Activated naive CD8-positive, alpha-beta T cell treated with anti-CD3 and anti-CD28 coated beads, Interleukin-2, amount 10 ng/mL, durations not matched to agents 7 days and 5 days (primary cell): ENCODE measurements around the gene HHLA2. TPM values are rescaled to one million over a fixed set of nuclear protein-coding genes. Genes with fewer than 3 reads are reported as not detected.
A peak's percentile ranks its signal among the peaks of the same experiment; 100 is the strongest.

Experiments
- ATAC-seq: fragments of 150-1000 bp; cut with Tn5 transposase; one replicate; pipeline ENCODE4 v1.10.0; 2021; ENCODE audit warnings: low read depth, moderate library complexity
- POLR2A ChIA-PET: fragments of 350-600 bp; sonication (Branson Sonifier 250); formaldehyde crosslinking; loops from one replicate; lab custom pipeline; 2021; ENCODE audit warnings: antibody characterized with exemption; lab: Charles Lee
- DNase-seq: peaks from one replicate; pipeline ENCODE4 v3.0.0; 2021
- H3K27ac Mint-ChIP-seq: one replicate; pipeline ENCODE4 v1.8.0; 2022; ENCODE audit warnings: mild to moderate bottlenecking, mixed read lengths
- H3K27me3 Mint-ChIP-seq: one replicate; pipeline ENCODE4 v1.8.0; 2022; ENCODE audit warnings: mild to moderate bottlenecking, moderate library complexity, mixed read lengths
- H3K36me3 Mint-ChIP-seq: one replicate; pipeline ENCODE4 v1.8.0; 2021; ENCODE audit warnings: mild to moderate bottlenecking, mixed read lengths
- H3K4me1 Mint-ChIP-seq: one replicate; pipeline ENCODE4 v1.8.0; 2021; ENCODE audit warnings: mixed read lengths
- H3K4me3 Mint-ChIP-seq: one replicate; pipeline ENCODE4 v1.8.0; 2022; ENCODE audit warnings: mild to moderate bottlenecking, moderate library complexity, mixed read lengths
- H3K9me3 Mint-ChIP-seq: one replicate; pipeline ENCODE4 v1.8.0; 2021; ENCODE audit warnings: mixed read lengths
- total RNA-seq, 2 experiments: library from RNA; stranded (reverse); gene quantifications; one replicate each; pipeline ENCODE4 v1.2.3, GENCODE V29; 2021

Gene HHLA2
- total RNA-seq, 2 experiments from 2014 or later: 3.9 to 4.0 TPM

DNA sequence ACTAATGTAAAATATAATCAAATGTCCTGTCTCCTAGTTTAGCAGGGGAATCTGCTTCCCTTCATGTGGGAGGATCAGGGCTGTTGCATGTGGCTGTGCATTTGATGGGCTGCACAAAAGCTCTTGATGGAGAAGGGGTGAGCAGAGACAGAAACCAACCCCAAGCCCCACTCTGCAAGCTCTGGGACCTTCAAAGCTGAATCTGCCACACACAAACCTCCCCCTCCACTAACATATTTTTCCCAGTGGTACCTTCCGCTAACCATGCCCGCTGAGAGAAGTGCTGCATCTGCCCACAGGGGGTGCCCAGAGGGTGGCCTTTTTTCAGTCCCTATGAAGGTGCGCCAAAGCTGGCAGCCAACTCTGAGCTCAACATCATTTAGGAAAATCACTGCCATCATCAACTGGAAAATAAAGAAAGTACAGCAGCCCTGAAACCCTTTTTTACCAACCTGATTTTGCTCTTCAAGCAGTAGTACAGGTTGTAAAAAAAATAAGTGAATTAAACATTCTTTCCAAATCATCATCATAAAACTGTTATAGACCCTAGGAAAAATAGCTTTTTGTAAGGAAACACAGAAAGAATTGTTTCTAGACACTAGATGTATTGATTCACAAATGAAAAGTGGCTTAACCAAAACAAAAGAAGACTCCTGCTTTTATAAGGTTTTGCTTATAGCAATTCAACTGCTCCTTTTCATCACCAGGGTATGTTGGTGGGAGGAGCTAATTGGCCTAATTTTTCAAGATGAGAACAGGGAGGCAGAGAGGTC, 97.0 kb downstream of the HHLA2 start:
- H3K36me3 Mint-ChIP-seq: peaks cover 7% of the 10 kb centered on the region
- peaks cover 7% of the 10 kb centered on the region for H3K27me3 Mint-ChIP-seq
- DNase-seq (no peak), ATAC-seq (no peak)
- POLR2A ChIA-PET: no interaction called here
- no peak overlapping the region for H3K27ac Mint-ChIP-seq
- H3K4me1 Mint-ChIP-seq: peaks cover 11% of the 10 kb centered on the region
- no peaks in the 10 kb centered on the region for H3K9me3 Mint-ChIP-seq
- H3K4me3 Mint-ChIP-seq: no peak overlapping the region

DNA sequence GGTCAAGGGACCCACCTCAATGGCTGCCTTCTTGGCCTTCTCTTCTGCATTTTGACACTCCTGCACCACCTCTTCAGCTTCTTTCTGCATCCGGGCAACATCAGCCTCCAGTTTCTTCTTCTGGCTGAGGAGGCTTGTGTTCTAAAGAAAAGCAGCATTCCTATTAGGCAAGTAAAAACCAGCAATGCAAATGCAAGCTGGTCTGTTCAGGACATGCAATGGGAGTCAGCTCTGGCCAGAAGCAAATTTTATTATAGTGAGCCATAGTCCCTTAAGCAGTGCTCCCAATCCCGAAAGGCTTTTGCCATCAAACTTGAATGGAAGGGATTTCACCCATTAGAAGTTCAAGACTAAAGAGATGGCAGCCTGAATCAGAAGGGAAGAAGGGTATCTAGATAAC, 97.7 kb downstream of the HHLA2 start:
- peaks cover 7% of the 10 kb centered on the region for H3K36me3 Mint-ChIP-seq
- ATAC-seq (no peak), DNase-seq (no peak)
- no peak overlapping the region for H3K27ac Mint-ChIP-seq
- peaks cover 7% of the 10 kb centered on the region for H3K27me3 Mint-ChIP-seq
- POLR2A ChIA-PET: no interaction called here
- H3K9me3 Mint-ChIP-seq: no peaks in the 10 kb centered on the region
- no peak overlapping the region for H3K4me3 Mint-ChIP-seq
- H3K4me1 Mint-ChIP-seq: peaks cover 7% of the 10 kb centered on the region

DNA sequence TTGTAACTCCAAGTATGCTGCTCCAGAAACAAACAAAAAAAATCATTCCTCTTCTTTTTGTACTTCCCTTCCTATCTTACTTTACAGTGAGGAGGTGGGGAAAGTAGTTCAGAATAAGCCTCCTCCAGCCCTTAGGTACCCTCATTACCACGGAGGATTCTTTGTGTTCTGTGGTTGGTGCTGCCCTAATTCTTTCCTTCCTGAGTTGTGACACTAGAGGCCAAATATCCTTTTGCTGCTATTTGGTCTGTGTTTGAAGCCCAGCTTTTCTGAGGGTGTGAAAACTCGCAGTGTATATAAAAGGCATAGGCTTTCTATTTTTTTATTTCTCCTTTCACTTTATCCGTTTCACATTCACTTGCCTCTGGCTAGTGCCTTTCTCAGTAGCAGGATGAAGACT, 98.2 kb downstream of the HHLA2 start:
- H3K36me3 Mint-ChIP-seq: peaks cover 8% of the 10 kb centered on the region
- ATAC-seq (peak; percentile 67), DNase-seq (no peak)
- H3K4me1 Mint-ChIP-seq: peaks cover 6% of the 10 kb centered on the region
- peaks cover 1% of the 10 kb centered on the region for H3K9me3 Mint-ChIP-seq
- POLR2A ChIA-PET: no interaction called here
- no peak overlapping the region for H3K4me3 Mint-ChIP-seq
- H3K27ac Mint-ChIP-seq: no peak overlapping the region
- H3K27me3 Mint-ChIP-seq: peaks cover 7% of the 10 kb centered on the region

GRCh38 chr3:108396336-108396735, 100.0 kb downstream of the HHLA2 start:
- POLR2A ChIA-PET: no interaction called here
- no peak for DNase-seq
- Mint-ChIP-seq H3K27me3 (peaks cover 7% of the 10 kb centered on the region), H3K27ac (no peak overlapping the region), H3K4me3 (no peak overlapping the region), H3K36me3 (peaks cover 15% of the 10 kb centered on the region), H3K9me3 (peaks cover 7% of the 10 kb centered on the region), H3K4me1 (peaks cover 6% of the 10 kb centered on the region)
- ATAC-seq: no peak

DNA sequence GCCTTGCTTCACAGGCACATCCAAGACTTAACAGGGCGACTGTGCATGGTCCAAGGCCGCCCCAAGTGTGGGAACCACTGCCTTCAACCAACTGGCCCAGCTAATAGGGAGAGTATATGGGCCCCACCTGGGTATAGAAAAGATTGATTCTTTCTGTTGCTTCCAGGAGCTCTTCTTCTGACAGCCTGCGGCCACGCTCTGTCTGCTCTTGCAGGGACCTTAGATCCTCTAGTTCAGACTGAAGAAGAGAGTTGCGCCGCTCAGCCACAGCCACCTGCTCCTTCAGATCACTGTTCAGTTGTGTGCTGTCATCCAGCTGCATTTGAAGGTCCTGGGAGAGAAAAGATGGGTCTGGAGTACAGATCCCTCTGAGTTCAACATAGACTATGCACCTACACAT, 102.2 kb downstream of the HHLA2 start:
- H3K9me3 Mint-ChIP-seq: peaks cover 7% of the 10 kb centered on the region
- peaks cover 4% of the 10 kb centered on the region for H3K27me3 Mint-ChIP-seq
- peaks cover 8% of the 10 kb centered on the region for H3K36me3 Mint-ChIP-seq
- H3K4me1 Mint-ChIP-seq: peaks cover 6% of the 10 kb centered on the region
- H3K4me3 Mint-ChIP-seq: no peak overlapping the region
- DNase-seq (no peak), ATAC-seq (no peak)
- no peak overlapping the region for H3K27ac Mint-ChIP-seq
- POLR2A ChIA-PET: no interaction called here

- ATAC-seq (no peak), DNase-seq (no peak)
- Mint-ChIP-seq H3K27me3 (peaks cover 4% of the 10 kb centered on the region), H3K27ac (no peak overlapping the region), H3K36me3 (peaks cover 8% of the 10 kb centered on the region), H3K4me3 (no peak overlapping the region), H3K9me3 (peaks cover 7% of the 10 kb centered on the region), H3K4me1 (peaks cover 10% of the 10 kb centered on the region)
- POLR2A ChIA-PET: no interaction called here
Measured at GRCh38 chr3:108401836-108402235, 105.5 kb downstream of the HHLA2 start.

GRCh38 chr3:108403198-108403597, 106.8 kb downstream of the HHLA2 start:
- ATAC-seq: no peak
- Mint-ChIP-seq H3K4me1 (peaks cover 9% of the 10 kb centered on the region), H3K27me3 (no peaks in the 10 kb centered on the region), H3K27ac (no peak overlapping the region), H3K36me3 (peaks cover 8% of the 10 kb centered on the region), H3K9me3 (peaks cover 7% of the 10 kb centered on the region), H3K4me3 (no peak overlapping the region)
- no peak for DNase-seq
- POLR2A ChIA-PET: interaction anchor here (0.7 to 1.2 kb wide), 3 partner anchors 104 to 180 kb away, joined by 3 to 4 read pairs (median 3); no protein-coding TSS in a partner anchor

GRCh38 chr3:108403686-108404345, 107.5 kb downstream of the HHLA2 start:
- ATAC-seq (no peak), DNase-seq (no peak)
- Mint-ChIP-seq H3K36me3 (peaks cover 8% of the 10 kb centered on the region), H3K27me3 (no peaks in the 10 kb centered on the region), H3K9me3 (peaks cover 7% of the 10 kb centered on the region), H3K4me3 (no peak overlapping the region), H3K27ac (no peak overlapping the region), H3K4me1 (peaks cover 9% of the 10 kb centered on the region)
- POLR2A ChIA-PET: interaction anchor here (0.7 to 1.2 kb wide), 3 partner anchors 105 to 181 kb away, joined by 3 to 4 read pairs (median 3); no protein-coding TSS in a partner anchor

DNA sequence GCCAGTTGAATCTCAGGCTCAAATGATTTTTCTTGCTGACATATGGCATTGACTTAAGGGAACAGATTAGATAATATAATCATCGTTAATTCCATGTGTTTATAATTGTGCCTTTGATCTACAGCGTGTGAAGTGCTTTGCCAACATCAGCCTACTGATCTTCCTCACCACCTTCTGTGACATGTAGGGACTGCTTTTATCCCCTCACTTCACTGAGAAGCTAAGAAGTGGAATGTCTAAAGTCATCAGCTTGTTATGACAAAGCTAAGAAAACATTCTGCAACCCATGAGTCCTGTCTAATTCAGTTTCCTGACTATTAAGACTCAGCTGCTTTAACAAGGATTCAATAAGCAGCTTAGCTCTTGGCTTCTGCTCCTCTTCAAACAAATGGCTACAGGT, 108.0 kb downstream of the HHLA2 start:
- Mint-ChIP-seq H3K4me1 (peaks cover 9% of the 10 kb centered on the region), H3K4me3 (no peak overlapping the region), H3K27ac (no peak overlapping the region)

DNA sequence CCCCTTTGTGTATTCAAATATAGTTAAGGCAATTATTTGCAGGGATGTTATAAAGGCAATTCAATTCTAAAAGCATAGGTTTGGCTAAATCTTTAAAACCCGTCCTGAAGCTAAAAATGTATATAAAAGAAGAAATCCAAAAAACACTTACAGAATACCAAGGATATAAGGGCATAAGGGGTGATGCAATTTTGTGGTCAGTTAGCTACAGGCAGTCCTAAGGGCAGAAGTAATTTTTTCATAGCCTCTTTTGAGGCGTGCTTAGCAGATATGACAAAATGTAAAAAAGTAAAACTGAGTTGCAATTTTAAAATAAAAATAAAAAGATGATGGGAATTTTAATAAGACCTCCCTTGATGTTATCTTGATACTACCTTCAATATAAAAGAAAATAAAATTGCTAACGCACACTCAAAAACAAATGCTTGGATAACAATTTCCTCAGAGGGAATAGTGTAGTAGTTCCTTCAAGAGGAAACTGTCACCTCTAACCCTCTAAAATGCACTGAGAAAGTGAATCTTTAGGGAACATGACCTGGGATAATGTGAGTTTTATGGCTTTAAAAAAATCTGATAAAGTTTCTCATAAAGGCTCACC, 109.8 kb downstream of the HHLA2 start:
- POLR2A ChIA-PET: interaction anchor here (1.5 to 2.3 kb wide), 2 partner anchors 183 to 281 kb away, joined by 5 read pairs; partner anchors contain the start of gene IFT57
- H3K4me3 Mint-ChIP-seq: no peak overlapping the region

More for the DNA sequence above, 108.0 kb downstream of the HHLA2 start:
- Mint-ChIP-seq H3K27me3 (no peaks in the 10 kb centered on the region), H3K36me3 (peaks cover 8% of the 10 kb centered on the region), H3K9me3 (peaks cover 7% of the 10 kb centered on the region)
- DNase-seq (no peak), ATAC-seq (no peak)
- POLR2A ChIA-PET: no interaction called here

DNA sequence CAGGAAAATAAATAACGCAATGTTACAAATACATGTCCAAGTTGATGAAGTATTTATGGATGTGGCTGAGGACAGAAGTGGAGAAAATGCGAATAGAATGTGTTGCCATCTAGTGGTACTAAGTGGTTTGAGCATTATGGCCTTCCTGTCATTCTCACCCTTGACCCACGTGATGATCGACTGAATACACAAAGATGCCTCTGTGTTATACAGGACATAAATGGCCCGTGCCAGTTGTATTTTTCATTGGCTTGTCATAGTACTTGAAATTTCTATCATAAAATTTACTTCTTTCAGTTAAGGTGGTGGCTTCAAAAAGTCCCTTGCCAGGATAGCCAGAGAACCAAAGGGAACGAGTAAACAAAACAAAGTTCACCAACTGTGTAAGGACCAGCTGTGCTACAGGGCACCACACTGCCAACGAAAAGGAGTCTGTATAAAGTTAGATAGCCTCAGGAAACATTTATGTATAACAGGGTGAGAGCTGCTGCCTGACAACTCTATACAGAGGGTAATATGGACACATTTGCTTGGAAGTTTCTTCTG, 110.4 kb downstream of the HHLA2 start:
- ATAC-seq: peak; percentile 93
- H3K4me3 Mint-ChIP-seq: no peak overlapping the region
- no peak overlapping the region for H3K27ac Mint-ChIP-seq
- H3K9me3 Mint-ChIP-seq: no peaks in the 10 kb centered on the region
- DNase-seq: no peak
- POLR2A ChIA-PET: interaction anchor here (2.3 kb wide), 1 partner anchor 184 kb away, joined by 5 read pairs; the partner anchor contains the start of gene IFT57
- H3K36me3 Mint-ChIP-seq: no peaks in the 10 kb centered on the region
- H3K27me3 Mint-ChIP-seq: no peaks in the 10 kb centered on the region
- peaks cover 9% of the 10 kb centered on the region for H3K4me1 Mint-ChIP-seq

More for the DNA sequence above, 109.8 kb downstream of the HHLA2 start:
- Mint-ChIP-seq H3K9me3 (no peaks in the 10 kb centered on the region), H3K27me3 (no peaks in the 10 kb centered on the region), H3K4me1 (peaks cover 9% of the 10 kb centered on the region), H3K27ac (no peak overlapping the region), H3K36me3 (no peaks in the 10 kb centered on the region)
- DNase-seq: no peak
- ATAC-seq: peak; percentile 17

DNA sequence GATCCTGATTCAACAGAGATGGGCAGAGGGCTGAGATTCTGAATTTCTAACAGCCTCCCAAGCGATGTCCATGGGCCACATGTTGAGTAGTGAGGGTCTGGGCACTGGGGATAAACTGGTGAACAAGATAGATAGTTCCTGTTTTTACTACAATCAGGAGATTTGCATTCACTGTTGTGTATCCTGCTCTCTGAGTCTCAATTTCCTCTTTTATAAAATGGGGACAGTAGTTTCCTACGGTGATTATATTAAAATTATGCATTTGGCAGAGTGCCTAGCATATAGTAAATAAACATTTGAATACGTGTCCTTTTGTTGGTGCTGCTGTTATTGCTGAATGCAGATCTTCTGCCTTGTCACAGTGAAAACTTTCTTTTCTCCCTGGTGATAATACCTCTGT, 111.5 kb downstream of the HHLA2 start:
- no peak for ATAC-seq
- POLR2A ChIA-PET: no interaction called here
- H3K4me3 Mint-ChIP-seq: no peak overlapping the region
- H3K36me3 Mint-ChIP-seq: no peaks in the 10 kb centered on the region
- no peak overlapping the region for H3K27ac Mint-ChIP-seq
- H3K27me3 Mint-ChIP-seq: peaks cover 6% of the 10 kb centered on the region
- H3K9me3 Mint-ChIP-seq: no peaks in the 10 kb centered on the region
- no peak for DNase-seq
- H3K4me1 Mint-ChIP-seq: peaks cover 9% of the 10 kb centered on the region
